GM12873 (cell line): ENCODE data around the gene MEG3.

Experiments used
- CTCF ChIP-seq: IDR thresholded peaks from 2 replicates; pipeline ENCODE4 v1.5.1; 2012; ENCODE audit warnings: low read depth, mild to moderate bottlenecking, moderate library complexity, low read length, control low read depth; ENCODE audit not compliant: insufficient read depth; ENCODE audit errors: missing control alignments

MEG3 gene

GRCh38 chr14:100828031-100828769 is 2.3 kb downstream of the MEG3 start:
- TF ChIP-seq CTCF: no peak

- TF ChIP-seq CTCF: no peak
Observed at GRCh38 chr14:100830681-100831080, 4.8 kb downstream of the MEG3 start.

- TF ChIP-seq CTCF: no peak
Observed at GRCh38 chr14:100832311-100832960, 6.5 kb downstream of the MEG3 start.

DNA sequence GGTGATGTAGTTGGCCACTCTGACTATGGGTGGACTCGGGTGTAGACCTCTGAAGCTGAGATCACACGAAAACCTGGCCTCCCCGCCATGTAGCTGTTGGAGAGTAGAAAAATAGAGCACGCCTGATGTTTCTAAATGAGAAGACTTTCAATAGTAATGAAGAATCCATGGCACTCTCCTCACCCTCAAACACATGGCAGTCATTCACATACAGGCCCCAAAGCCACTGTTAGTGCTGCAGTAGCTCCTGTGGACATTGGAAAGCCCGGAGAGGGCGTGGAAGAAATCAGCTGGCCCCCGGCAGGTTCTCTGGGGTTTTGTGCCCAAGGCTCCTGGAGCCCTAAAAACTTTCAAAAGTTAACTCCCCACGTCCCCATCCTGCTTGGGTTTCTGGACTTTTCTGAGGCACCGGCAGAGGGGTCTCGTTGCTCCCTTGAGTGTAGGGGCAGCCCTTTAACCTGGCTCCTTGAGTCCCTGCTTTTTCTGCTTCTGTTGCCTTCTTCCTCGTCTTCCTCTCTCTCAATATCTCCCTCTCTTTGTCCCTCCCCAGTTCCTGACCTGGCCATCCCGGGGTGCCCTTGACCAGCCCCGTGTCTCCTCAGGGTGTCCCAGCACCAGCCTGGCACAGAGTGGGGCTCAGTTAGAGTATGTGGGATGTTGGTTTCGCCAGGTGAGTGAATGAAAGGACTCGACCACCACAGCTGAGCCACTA is 8.3 kb downstream of the MEG3 start:
- TF ChIP-seq CTCF: no peak

- no peak for TF ChIP-seq CTCF
Observed at GRCh38 chr14:100834794-100835547, 9.1 kb downstream of the MEG3 start.

- TF ChIP-seq CTCF: no peak
Observed at GRCh38 chr14:100835548-100836310, 9.8 kb downstream of the MEG3 start.
